GM11168 (cell line): Measurements from ENCODE around the gene RGS1.

Experiments used
- in situ Hi-C: fragments of 300-500 bp; cut with MboI; formaldehyde crosslinking; loops from one replicate; pipeline ENCODE4 v1.12.0; 2022; ENCODE audit warnings: low sequenced_read_pairs; ENCODE audit not compliant: unreplicated experiment

RGS1 gene

DNA sequence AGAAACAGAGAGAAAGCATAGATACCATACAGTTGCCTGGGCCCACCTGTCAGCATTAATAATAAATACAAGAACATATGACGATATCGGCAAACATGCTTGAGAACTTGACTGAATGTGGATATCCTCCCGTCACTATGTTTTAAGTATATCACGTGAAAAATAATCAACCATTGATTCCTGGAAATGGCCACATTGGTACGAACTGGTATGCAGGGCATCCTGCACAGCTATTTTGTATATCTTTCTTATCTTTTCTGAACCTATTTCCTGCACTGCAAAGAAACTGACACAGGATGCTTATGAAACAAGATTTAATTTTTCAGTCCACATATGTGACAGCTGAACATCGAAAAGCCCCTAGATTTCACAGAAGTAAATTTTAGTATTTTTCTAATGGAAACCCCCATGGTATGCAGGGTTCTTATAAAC, 22.8 kb upstream of the RGS1 start:
- in situ Hi-C loops = no loop called here

DNA sequence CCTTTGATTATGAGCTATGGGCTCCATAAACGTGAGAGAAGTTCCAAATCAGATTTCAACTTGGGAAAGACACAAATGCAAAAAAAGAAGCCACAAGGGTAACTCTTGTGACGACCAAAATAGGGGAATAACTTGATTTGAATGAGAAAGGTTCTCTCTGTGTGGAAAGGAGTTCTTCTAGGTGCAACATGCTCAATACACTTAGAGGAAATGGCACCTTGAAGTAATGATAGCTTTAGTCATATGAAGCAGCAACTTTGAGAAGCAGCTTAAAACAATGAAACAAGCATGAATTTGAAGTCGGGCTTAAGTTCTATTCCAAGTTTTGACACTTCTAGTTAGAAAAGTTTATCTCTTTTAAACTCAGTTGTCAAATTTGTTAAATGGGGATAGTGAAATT, 21.8 kb upstream of the RGS1 start:
- in situ Hi-C loops = no loop called here

DNA sequence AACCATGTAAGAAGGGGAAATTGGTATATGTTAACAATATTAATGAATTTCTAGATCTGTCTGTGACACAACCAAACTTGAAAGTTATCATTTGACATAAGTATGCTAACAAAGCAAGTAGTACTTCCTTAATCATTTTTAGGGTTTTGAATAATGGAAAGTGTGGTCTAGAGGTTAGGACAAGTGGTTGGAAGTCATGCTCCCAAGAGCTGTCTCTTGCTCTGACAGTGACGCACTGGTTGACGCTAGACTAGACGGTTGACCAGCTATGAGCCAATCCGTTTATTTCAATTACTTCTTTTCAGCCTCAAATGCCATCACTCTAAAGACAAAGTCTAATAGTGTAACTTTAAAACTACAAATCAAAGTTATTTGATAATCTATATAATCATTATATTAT, 20.7 kb upstream of the RGS1 start:
- in situ Hi-C loops = no loop called here

DNA sequence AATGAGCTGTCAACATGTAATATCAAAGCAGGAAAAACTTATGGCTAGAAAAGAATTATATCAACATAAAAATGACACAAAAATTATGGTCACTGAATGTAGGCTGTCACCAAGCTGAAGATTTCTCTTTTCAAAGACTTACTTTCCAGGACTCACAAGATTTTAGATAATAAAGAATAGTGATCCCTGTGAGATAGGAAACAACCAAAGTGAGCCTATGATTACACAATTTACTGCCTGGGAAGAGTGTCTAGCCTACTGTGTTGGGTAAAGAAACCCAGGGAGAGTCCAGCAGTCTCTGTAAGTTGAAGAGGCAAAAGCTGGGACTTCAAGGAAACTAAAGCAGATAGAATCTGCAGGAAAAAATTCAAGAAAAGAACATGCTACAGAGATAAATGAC, 20.2 kb upstream of the RGS1 start:
- in situ Hi-C loops = no loop called here

DNA sequence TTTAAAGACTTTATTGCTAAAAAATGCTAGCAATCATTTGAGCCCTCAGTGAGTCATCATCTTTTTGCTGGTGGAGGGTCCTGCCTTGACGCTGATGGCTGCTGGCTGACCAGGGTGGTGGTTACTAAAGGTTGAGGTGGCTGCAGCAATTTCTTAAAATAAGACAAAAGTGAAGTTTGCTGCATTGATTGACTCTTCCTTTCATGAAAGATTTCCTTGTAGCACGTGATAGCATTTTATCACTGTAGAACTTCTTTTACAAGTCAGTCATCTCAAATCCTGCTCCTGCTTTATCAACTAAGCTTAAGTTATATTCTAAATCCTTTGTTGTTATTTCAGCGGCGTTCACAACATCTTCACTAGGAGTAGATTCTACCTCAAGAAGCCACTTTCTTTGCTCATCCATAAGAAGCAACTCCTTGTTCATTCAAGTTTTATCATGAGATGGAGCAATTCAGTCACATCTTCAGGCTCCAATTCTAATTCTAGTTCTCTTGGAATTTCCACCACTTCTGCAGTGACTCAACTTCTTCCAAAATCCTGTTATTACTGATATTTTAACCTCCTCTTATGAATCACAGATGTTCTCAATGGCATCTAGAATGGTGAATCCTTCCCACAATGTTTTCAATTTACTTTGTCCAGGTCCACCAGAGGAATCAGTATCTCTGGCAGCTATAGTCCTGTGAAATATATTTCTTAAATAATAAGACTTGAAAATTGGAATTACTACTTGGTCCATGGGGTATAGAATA, 17.6 kb upstream of the RGS1 start:
- in situ Hi-C loops = no loop called here

DNA sequence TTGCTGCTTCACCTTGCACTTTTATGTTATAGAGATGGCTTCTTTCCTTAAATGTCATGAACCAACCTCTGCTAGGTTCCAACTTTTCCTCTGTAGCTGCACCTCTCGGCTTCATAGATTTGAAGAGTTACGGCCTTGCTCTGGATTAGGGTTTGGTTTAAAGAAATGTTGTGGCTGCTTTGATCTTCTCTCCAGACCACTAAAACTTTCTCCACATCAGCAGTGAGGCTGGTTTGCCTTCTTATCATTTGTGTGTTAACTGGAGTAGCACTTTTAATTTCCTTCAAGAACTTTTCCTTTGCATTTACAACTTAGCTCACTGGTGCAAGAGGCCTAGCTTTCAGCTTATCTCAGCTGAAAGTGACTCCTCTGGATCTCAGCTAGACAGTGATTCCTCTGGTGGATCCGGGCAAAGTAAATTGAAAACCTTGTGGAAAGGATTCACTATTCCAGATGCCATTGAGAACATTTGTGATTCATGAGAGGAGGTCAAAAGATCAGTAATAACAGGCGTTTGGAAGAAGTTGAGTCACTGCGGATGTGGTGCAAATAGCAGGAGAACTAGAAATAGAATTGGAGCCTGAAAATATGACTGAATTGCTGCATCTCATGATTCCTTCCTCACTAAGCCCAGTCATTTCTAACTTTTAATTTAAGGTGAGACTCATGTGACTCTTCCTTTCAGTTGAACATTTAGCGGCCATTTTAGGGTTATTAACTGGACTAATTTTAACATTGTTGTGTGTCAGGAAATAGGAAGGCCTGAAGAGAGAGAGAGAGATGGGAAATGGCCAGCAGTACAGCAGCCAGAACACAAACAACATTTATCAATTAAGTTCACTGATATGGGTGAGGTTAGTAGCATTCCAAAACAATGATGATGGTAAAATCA, 16.2 kb upstream of the RGS1 start:
- in situ Hi-C loops = no loop called here

DNA sequence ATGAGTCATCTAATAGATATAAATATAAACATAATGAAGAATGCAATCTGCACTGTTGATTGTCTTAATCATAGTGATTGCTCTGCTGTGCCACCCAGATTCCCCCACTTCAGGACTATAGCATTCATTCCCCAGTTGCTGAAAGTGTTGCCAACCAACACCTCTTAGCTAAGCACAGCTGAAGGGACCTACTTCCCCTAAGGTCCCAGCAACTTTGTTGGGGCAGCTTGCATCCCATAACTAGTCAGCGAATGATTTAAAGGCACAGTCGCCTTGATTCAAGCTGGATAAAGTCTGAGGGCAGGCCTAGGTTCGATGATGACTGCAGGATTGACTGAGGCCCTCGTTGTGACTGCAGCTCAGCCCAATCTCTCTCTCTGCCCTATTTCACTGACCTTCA, 14.3 kb upstream of the RGS1 start:
- in situ Hi-C loops = no loop called here

DNA sequence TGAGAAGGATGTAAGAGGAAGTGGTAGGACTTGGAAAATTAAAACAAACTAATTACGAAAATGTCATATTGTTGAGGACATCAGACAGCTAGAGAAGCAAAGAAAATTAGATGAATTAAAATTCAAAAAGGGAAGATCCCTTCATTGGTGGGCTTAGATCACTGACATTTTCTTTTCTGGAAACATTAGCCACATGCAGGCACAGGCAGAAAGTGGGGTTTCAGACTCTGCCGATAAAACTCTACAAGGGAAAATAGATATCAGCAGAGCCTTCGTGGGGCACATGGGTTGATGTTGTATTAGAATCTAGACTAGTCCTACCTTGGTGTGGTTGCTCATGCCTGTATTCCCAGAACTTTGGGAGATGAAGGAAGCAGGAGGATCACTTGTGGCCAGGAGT, 12.4 kb upstream of the RGS1 start:
- in situ Hi-C loops = no loop called here

DNA sequence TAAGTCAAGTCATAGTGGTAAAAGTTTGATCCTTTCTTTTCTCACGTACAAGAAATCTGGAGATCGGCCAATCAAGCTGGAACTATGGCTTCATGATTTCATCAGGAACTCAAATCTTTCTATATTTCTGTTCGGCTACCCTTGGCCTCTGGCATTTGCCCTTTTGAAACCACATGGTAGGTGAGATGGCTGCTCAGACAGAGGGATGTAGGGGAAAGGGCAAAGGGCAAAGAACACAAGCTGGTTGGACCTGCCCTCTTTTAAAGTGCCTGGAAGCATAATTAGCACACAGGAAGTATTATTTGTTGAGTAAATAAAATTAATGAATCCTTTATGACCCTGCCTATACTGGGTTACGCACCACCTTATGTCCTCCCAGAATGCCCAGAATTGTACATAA, 11.5 kb upstream of the RGS1 start:
- in situ Hi-C loops = no loop called here

DNA sequence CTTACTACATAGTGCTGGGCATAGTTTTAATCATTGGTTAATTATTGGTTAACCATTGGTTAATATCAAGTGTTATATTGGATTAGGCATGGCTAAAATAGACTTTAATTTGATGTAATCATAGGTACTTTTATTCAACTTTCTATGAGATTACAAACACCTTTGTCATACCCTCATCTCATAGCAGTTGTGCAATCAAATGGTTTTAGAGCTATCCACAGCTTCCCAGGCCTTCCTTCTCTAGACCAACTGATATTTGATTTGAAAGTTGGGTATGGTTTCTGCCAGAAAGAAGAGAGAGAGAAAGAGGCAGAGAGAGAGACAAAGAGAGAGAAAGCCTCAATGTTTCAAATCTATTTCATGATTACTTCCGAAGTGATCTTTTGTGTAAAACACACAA, 9.6 kb upstream of the RGS1 start:
- in situ Hi-C loops = no loop called here

DNA sequence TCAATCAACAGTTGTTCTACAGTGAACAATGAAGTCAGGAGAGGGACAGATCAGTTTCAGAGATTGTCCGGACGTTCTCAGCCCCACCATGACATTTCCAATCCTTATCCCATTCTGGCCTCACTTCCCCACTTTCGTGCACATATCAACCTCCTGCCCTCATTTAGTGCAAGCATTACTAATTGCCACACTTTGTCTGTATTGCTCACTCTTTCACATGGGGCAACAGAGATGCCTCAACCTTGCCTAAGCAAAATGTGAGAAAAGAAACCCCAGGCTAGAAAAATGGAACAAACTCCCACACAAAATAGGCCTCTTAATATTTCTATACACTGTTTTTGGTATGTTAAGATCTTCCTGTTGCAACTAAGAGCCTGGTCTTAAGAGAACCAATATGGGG, 8.9 kb upstream of the RGS1 start:
- in situ Hi-C loops = no loop called here

DNA sequence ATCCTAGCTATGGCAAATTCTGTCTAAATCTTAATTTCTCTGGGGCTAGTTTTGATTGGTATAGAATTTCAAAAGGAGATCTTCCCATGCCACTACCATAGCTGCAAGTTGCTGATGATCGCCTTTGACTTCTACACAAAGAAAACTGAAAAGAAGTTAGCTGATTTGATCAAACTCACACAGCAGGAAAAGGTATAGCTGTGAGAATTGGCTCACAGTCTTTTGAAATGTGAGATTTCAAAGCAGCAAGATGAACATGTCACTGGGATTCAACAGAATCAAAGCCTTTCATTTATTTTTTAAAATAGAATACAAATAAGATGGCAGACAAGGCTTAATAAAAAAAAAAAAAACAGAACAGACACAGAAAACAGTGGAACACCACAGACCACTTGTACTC, 7.5 kb upstream of the RGS1 start:
- in situ Hi-C loops = no loop called here

DNA sequence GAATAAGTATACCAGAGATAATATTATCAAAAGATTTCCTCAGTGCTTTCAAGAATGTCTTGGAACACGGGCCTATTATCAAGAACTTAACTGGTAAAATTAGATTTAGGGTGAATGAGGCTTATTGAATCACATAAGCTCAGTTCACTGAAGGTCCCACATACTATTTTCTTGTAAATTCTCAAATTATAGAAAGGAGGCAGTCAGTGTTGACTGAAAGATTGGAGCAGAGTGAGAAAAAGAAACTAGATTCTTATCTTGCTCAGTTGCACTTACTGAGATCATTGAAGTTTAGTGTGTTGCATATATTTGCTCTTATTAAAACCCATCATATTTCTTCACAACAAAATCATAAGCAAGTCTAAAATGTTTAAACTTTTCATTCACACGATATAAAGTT, 3.9 kb upstream of the RGS1 start:
- in situ Hi-C loops = no loop called here

DNA sequence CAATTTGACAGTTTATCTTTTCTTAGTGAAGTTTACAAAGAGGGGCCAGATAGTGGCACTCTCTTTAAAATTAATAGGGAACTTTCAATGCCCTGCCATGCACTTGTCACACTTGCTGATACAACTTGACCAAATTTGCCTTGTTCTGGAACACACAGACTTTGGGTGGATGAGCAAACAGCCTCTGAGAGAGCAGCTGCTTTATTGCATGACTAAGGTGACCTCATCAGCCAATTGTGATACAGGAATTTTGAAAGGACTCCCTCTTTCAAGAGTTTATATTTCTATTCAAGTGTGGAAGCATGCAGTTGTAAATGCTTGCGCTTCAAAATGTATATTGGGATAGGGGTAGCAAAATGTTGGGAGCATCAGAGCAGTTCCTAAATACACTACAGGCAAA, 2.1 kb upstream of the RGS1 start:
- in situ Hi-C loops = no loop called here

DNA sequence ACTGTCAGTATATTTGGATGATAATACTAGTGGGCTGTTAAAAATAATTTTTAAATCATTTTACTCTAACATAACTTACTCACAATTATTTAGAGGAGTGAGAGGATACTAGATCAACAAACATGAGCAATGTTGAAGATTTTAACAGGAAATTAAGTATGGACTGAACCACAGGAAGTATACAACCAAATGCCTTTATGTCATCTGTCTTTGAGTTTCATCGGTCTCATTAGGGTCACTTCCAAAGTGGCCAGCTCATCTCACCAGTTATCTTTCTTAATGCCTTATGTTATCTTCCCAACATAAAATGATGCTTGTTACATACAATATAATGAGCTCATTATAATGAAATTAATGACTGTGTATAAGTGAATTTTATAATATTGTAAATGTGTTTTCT, 1.5 kb upstream of the RGS1 start:
- in situ Hi-C loops = no loop called here

DNA sequence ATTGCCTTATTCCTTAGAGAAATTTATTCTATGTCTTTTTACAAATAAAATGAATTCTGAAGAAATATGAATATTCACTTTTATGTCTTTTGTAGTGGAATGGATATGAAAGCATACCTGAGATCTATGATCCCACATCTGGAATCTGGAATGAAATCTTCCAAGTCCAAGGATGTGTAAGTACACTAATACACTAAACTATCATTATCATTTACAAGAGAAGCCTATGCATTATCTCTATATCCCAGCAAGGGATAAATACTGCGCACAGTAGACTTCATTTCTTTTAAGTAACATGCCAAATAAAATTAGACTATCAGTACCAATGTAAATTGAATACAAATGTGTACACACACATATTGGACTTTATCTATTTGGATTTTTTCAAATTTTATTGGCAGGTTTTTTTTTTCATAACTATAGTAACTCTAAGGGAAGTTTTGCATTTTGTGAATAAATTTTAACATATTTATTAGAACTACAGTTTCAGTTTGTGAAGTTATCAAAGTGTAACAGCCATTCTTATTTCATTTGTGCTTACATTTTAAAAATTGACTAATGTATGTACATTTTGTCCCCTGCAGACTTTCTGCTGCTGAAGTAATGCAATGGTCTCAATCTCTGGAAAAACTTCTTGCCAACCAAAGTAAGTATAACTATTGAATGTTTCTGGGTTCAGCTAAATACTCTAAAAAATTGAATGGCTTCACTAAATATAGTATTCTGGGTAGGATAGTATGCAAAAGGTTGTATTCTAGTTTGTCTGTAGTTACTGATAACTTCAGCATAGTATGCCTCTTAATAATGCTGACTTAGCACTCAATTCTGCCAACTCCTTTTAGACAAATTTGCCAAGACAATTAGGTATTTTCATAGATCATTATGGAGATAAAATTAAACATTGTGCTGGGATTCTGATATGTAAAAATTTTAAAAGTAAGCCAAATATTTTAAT, 894 bp downstream of the RGS1 start:
- in situ Hi-C loops = no loop called here

DNA sequence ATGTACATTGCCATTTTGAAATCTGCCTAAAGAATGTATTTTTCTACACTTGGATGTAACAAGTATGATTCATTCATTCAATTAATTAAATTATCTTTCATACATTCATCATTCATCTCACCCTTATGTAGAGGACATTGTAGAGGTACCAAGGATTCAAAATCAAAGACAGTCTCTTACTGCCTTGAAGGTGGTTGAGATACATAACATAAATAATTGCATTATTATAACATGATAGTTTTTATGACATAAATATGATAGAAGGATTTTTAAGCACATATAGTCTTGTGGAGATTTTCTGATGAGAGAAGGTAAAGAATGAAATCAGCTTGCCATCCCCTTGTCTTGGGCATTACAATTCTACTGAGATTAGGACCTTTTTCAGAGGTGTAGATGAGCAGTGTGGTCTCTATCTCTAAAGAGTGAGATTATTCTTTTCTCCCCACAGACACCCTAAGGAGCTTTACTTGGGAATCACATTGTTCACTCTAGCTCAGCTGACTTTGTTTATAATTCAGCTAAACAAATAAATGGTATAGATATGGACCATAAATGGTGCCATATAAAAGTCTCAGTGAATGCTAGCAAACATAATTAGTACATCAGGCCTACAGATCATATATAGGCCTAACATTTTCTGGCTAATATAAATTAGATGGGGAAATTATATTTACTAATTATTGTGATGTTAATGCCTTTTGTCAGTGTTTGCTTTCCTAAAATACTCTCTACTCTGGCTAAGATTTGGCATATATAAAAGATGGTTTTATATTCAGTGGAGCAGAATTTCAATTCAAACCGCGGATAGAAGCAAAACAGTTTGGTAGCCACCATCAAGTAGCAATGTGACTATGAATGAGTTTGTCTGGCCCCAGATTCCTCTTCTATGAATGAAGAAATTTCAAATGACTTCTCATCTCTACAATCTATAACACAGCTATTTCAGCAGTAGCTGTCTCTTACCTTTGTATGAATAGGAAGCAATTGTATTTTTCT, 1.9 kb downstream of the RGS1 start:
- in situ Hi-C loops = no loop called here

DNA sequence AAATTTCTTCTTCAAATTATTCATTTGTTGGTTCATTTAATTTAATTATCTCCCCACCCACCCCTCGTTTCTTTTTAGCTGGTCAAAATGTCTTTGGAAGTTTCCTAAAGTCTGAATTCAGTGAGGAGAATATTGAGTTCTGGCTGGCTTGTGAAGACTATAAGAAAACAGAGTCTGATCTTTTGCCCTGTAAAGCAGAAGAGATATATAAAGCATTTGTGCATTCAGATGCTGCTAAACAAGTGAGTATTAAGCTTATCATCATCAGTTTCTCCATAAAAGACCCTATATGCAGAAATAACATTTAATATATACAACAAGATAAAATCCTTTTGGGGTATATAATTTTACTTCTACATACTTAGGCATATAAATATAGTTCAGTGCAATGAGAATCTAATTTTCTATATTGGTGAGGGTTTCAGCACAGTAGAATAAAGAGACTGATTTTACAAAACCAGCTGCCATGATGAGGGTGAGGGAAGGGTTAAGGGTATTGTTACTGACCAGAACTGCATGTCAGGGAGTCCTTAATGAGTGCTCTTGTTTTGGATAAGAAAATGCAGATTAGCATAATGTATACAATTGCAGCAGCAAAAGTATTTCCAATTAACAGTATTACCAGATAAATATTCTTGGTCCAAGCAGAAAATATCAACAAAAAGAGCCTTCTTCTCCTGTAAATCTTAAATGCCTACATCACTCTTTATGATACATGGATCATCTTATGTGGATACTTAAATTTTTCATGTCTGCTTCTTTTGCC, 2.8 kb downstream of the RGS1 start:
- in situ Hi-C loops = no loop called here
